Mammary epithelial cell (primary cell): ENCODE measurements around the gene CFAP99.

Source experiments
- CTCF ChIP-seq, 2 donors: IDR thresholded peaks in 1 of 2; conservative IDR thresholded peaks in 1 of 2; 2 replicates each; pipeline ENCODE4 v1.5.1; 2011 to 2012; ENCODE audit warnings: inconsistent platforms in 2 of 2, low read length in 2 of 2, mild to moderate bottlenecking in 2 of 2, control low read depth in 1 of 2, low read depth in 1 of 2; ENCODE audit not compliant: insufficient read depth in 1 of 2; ENCODE audit errors: extremely low read depth in 1 of 2
- EZH2 ChIP-seq: IDR thresholded peaks from 2 replicates; pipeline ENCODE4 v1.6.1; 2012; ENCODE audit warnings: low read length, inconsistent platforms, borderline replicate concordance

- TF ChIP-seq CTCF (conservative IDR thresholded peaks at IDR 0.05 in 1 of 2, IDR thresholded peaks at IDR 0.05 in 1 of 2; ENCODE audit: extremely low read depth in 1 of 2, insufficient read depth in 1 of 2, low read depth in 1 of 2, low read length in 2 of 2), result no peak
- TF ChIP-seq EZH2, result no peak
Observed at GRCh38 chr4:2432004-2432403, 13.2 kb downstream of the CFAP99 start.
